CD1c-positive myeloid dendritic cell (primary cell): ENCODE measurements around the gene IL26.

ENCODE experiments used
- DNase-seq: peaks from one replicate; pipeline ENCODE4 v3.0.0-alpha.2; 2016; ENCODE audit errors: extremely low spot score

IL26 gene

GRCh38 chr12:68156636-68157035 lies 69.0 kb downstream of the IL26 start:
- DNase-seq: no peak

- no peak for DNase-seq
Observed at GRCh38 chr12:68154779-68155178, 70.8 kb downstream of the IL26 start.
